DOHH2 (cell line): ENCODE results near the gene PTTG1IP2.

Experiments
- H3F3A ChIP-seq: fragments of 200-600 bp; sonication (generic), shearing (Covaris generic); 2 replicates; pipeline ENCODE4 v1.6.0; 2016; ENCODE audit warnings: antibody characterized with exemption, mild to moderate bottlenecking; ENCODE audit not compliant: control insufficient read depth, insufficient read depth
- H3K27ac ChIP-seq: fragments of 200-600 bp; sonication (generic); 2 replicates; pipeline ENCODE4 v1.5.1; 2014; ENCODE audit warnings: low read depth, mild to moderate bottlenecking, low read length, moderate library complexity
- H3K27me3 ChIP-seq: fragments of 200-600 bp; sonication (generic); 2 replicates; pipeline ENCODE4 v1.6.1; 2014; ENCODE audit warnings: mild to moderate bottlenecking, low read length, mixed read lengths; ENCODE audit not compliant: control insufficient read depth
- H3K36me3 ChIP-seq: fragments of 200-600 bp; sonication (generic); 2 replicates; pipeline ENCODE4 v1.6.1; 2014; ENCODE audit warnings: mild to moderate bottlenecking, low read length, moderate library complexity, mixed read lengths; ENCODE audit not compliant: control insufficient read depth
- H3K4me1 ChIP-seq: fragments of 200-600 bp; sonication (generic); 2 replicates; pipeline ENCODE4 v1.6.1; 2014; ENCODE audit warnings: mild to moderate bottlenecking, low read length, mixed read lengths; ENCODE audit not compliant: control insufficient read depth
- H3K4me2 ChIP-seq: fragments of 200-600 bp; sonication (generic); 2 replicates; pipeline ENCODE4 v1.6.0; 2014; ENCODE audit warnings: mild to moderate bottlenecking, low read length, moderate library complexity
- H3K4me3 ChIP-seq: fragments of 200-600 bp; sonication (generic); 2 replicates; pipeline ENCODE4 v1.5.1; 2014; ENCODE audit warnings: mild to moderate bottlenecking, low read length, mixed read lengths
- H3K79me2 ChIP-seq: fragments of 200-600 bp; sonication (generic); 2 replicates; pipeline ENCODE4 v1.6.1; 2014; ENCODE audit warnings: mild to moderate bottlenecking, low read length, mixed read lengths; ENCODE audit not compliant: control insufficient read depth
- H3K9me2 ChIP-seq: fragments of 200-600 bp; sonication (generic); replicated peaks from 2 replicates; pipeline ENCODE4 v1.6.1; 2014; ENCODE audit warnings: mild to moderate bottlenecking, low read length, mixed read lengths; ENCODE audit not compliant: control insufficient read depth
- H3K9me3 ChIP-seq: fragments of 200-600 bp; sonication (generic); 2 replicates; pipeline ENCODE4 v1.6.1; 2014; ENCODE audit warnings: antibody characterized with exemption, low read length, mixed read lengths; ENCODE audit not compliant: control insufficient read depth, insufficient read depth
- H4K20me1 ChIP-seq: fragments of 200-600 bp; sonication (generic); 2 replicates; pipeline ENCODE4 v1.6.0; 2014; ENCODE audit warnings: low read depth, mild to moderate bottlenecking, antibody characterized with exemption, low read length, moderate library complexity; ENCODE audit not compliant: control insufficient read depth, insufficient read depth
- EZH2phosphoT487 ChIP-seq: fragments of 200-600 bp; sonication (generic); IDR thresholded peaks from 2 replicates; pipeline ENCODE4 v1.6.1; 2017; ENCODE audit warnings: borderline replicate concordance, mild to moderate bottlenecking, antibody characterized with exemption, low read length, moderate library complexity, mixed read lengths
- TF ChIP-seq, protein P1 (sequence below): fragments of 200-600 bp; sonication (generic); IDR thresholded peaks from one replicate; pipeline ENCODE4 v1.5.1; 2014; ENCODE audit warnings: antibody characterized with exemption, mild to moderate bottlenecking, low read depth, low read length; ENCODE audit not compliant: poor library complexity, severe bottlenecking

PTTG1IP2 gene

GRCh38 chr7:90465816-90466215 is 3.6 kb upstream of the PTTG1IP2 start:
- Histone ChIP-seq H3K27ac (no peak overlapping the region), H3K27me3 (no peaks in the 10 kb centered on the region)

DNA sequence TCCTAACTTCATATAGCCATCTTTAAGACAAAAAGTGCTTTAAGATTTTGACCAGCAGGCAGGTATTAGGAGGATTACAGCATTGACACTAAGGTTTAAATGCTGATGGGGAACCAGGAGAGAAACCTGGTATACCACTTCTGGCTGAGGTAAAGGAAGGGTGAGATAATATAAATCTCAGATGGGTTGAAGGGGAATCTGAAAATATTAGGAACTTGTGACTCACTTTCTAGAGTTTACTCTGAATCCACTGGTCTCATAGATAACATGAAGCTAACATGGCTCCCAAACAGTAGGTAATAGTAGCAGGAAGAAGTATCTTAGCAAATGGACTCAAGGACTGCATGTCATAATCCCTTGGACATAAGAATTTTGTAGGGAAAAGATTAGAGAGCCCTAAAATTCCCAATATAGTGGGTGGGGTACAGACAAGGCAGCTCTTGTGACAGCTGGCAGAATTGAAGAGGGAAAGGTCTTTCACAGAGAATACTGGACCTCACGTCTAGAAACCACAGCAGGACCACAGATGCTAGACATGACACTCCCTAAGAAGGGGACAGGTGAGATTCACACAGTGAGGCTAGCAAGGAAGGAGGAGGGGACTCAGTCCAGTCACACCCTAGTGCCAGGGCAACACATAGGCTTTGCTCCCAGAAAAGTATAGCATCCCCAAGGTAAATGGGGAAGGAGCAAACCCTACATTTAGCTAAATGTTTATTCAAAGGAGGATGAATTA is 3.5 kb downstream of the PTTG1IP2 start:
- H3K36me3 ChIP-seq = no peaks in the 10 kb centered on the region
- no peak overlapping the region for H3K4me2 ChIP-seq
- no peaks in the 10 kb centered on the region for H3F3A ChIP-seq
- H3K27me3 ChIP-seq = no peaks in the 10 kb centered on the region
- H3K4me3 ChIP-seq = no peak overlapping the region
- TF ChIP-seq EZH2phosphoT487 = no peak
- TF ChIP-seq, protein P1, sequence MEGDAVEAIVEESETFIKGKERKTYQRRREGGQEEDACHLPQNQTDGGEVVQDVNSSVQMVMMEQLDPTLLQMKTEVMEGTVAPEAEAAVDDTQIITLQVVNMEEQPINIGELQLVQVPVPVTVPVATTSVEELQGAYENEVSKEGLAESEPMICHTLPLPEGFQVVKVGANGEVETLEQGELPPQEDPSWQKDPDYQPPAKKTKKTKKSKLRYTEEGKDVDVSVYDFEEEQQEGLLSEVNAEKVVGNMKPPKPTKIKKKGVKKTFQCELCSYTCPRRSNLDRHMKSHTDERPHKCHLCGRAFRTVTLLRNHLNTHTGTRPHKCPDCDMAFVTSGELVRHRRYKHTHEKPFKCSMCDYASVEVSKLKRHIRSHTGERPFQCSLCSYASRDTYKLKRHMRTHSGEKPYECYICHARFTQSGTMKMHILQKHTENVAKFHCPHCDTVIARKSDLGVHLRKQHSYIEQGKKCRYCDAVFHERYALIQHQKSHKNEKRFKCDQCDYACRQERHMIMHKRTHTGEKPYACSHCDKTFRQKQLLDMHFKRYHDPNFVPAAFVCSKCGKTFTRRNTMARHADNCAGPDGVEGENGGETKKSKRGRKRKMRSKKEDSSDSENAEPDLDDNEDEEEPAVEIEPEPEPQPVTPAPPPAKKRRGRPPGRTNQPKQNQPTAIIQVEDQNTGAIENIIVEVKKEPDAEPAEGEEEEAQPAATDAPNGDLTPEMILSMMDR = no peak
- no peaks in the 10 kb centered on the region for H3K9me3 ChIP-seq
- no peaks in the 10 kb centered on the region for H3K9me2 ChIP-seq
- no peaks in the 10 kb centered on the region for H3K79me2 ChIP-seq
- H4K20me1 ChIP-seq = no peaks in the 10 kb centered on the region
- no peak overlapping the region for H3K27ac ChIP-seq
- H3K4me1 ChIP-seq = no peaks in the 10 kb centered on the region

More at GRCh38 chr7:90465816-90466215, 3.6 kb upstream of the PTTG1IP2 start:
- Histone ChIP-seq H3K9me3 (peaks cover 17% of the 10 kb centered on the region; the same call in 1 of the 2 replicates), H3K4me1 (no peaks in the 10 kb centered on the region), H3K4me2 (no peak overlapping the region), H3K36me3 (no peaks in the 10 kb centered on the region), H3K79me2 (no peaks in the 10 kb centered on the region), H3F3A (no peaks in the 10 kb centered on the region), H3K9me2 (no peaks in the 10 kb centered on the region), H3K4me3 (no peak overlapping the region), H4K20me1 (no peaks in the 10 kb centered on the region)
- TF ChIP-seq, protein P1 = no peak
- TF ChIP-seq EZH2phosphoT487 = no peak

DNA sequence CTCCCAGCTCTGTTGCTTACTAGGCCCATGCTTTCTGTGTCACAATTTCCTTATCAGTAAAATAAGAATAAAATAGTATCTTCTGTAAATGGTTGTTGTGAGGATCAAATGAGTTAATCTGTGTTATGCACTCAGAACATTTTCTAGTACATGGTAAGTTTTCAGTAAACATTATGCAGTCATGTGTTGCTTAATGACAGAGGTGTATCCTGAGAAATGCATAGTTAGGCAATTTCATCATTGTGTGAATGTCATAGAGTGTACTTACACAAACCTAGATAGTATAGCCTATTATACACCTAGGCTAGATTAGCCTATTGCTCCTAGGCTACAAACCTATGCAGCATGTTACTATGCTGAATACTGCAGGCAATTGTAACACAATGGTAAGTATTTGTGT is 4.4 kb downstream of the PTTG1IP2 start:
- TF ChIP-seq, protein P1 = no peak
- TF ChIP-seq EZH2phosphoT487 = no peak
- no peaks in the 10 kb centered on the region for H3K4me1 ChIP-seq
- no peaks in the 10 kb centered on the region for H3K27me3 ChIP-seq
- no peak overlapping the region for H3K4me3 ChIP-seq
- no peaks in the 10 kb centered on the region for H4K20me1 ChIP-seq
- no peaks in the 10 kb centered on the region for H3F3A ChIP-seq
- H3K4me2 ChIP-seq = no peak overlapping the region
- H3K9me2 ChIP-seq = no peaks in the 10 kb centered on the region
- no peaks in the 10 kb centered on the region for H3K9me3 ChIP-seq
- no peak overlapping the region for H3K27ac ChIP-seq
- H3K79me2 ChIP-seq = no peaks in the 10 kb centered on the region
- H3K36me3 ChIP-seq = no peaks in the 10 kb centered on the region
